HepG2 (cell line): ENCODE measurements around the gene NREP. TPM values are rescaled to one million over a fixed set of nuclear protein-coding genes. Genes with fewer than 3 reads are reported as not detected.

ENCODE experiments used
- ATAC-seq: fragments of 200-7000 bp; cut with Tn5 transposase; 3 replicates; pipeline ENCODE4 v1.9.1; 2020; ENCODE audit warnings: mild to moderate bottlenecking, moderate library complexity
- BruUV-seq: library from RNA; stranded (reverse); fragments of 400-500 nt; replicated peaks from 2 replicates; lab custom pipeline; 2021; lab: Mats Ljungman, UMichigan
- CTCF ChIA-PET: fragments of 300-600 bp; formaldehyde crosslinking; extraction: SDS; loops from one replicate; lab custom pipeline; 2021; ENCODE audit warnings: low total read pairs, inconsistent platforms, low intra/inter-chr PET ratio; lab: Yijun Ruan, JAX
- POLR2A ChIA-PET: fragments of 350-600 bp; sonication (Branson Sonifier 250); formaldehyde crosslinking; loops from one replicate; lab custom pipeline; 2020; ENCODE audit warnings: antibody characterized with exemption, inconsistent platforms; lab: Yijun Ruan, JAX
- DNase-seq: peaks from one replicate; pipeline ENCODE4 v3.0.0-alpha.2; 2015; ENCODE audit warnings: low spot score
- FAIRE-seq: peaks from 3 replicates; lab custom pipeline; 2011; peaks lifted over from hg19 to GRCh38; lab: Jason Lieb, UNC
- H2AFZ ChIP-seq: one replicate; pipeline ENCODE4 v1.6.1; 2011; ENCODE audit warnings: low read length, inconsistent platforms
- H3K27ac ChIP-seq: fragments of 300-600 bp; 3 replicates; pipeline ENCODE4 v1.8.0; 2011; ENCODE audit warnings: mixed run types, mild to moderate bottlenecking, mixed read lengths, low read length, inconsistent platforms; ENCODE audit not compliant: insufficient read depth; ENCODE audit errors: extremely low read length
- H3K27me3 ChIP-seq, 2 experiments: fragments of 200-600 bp in 1 of 2; 2 replicates in 1 of 2; 3 replicates in 1 of 2; pipeline versions ENCODE4 v1.6.0 to v1.8.0; 2011; ENCODE audit warnings: low read length in 2 of 2, mild to moderate bottlenecking in 2 of 2, moderate library complexity in 2 of 2, inconsistent platforms in 1 of 2; ENCODE audit not compliant: insufficient read depth in 2 of 2, control insufficient read depth in 1 of 2
- H3K36me3 ChIP-seq, 2 experiments: fragments of 200-600 bp in 1 of 2; replicated peaks in 1 of 2; 2 replicates in 1 of 2; 3 replicates in 1 of 2; pipeline versions ENCODE4 v1.5.1 to v1.8.0; 2011; ENCODE audit warnings: low read length in 2 of 2, inconsistent platforms in 1 of 2; ENCODE audit not compliant: insufficient read depth in 2 of 2, control insufficient read depth in 1 of 2
- H3K4me1 ChIP-seq: 2 replicates; pipeline ENCODE4 v1.5.1; 2012; ENCODE audit warnings: low read length, inconsistent platforms; ENCODE audit not compliant: insufficient read depth
- H3K4me2 ChIP-seq: 2 replicates; pipeline ENCODE4 v1.6.0; 2011; ENCODE audit warnings: low read depth, low read length, inconsistent platforms
- H3K4me3 ChIP-seq, 3 experiments: fragments of 200-600 bp in 1 of 3; sonication (generic), shearing (Covaris generic) in 1 of 3; replicated peaks in 1 of 3; 2 replicates each; pipeline ENCODE4 v1.5.1; 2011 to 2016; ENCODE audit warnings: low read length in 3 of 3, inconsistent platforms in 2 of 3, low read depth in 2 of 3, mild to moderate bottlenecking in 2 of 3, control low read depth in 1 of 3, mixed read lengths in 1 of 3; ENCODE audit not compliant: insufficient read depth in 1 of 3
- H3K79me2 ChIP-seq: one replicate; pipeline ENCODE4 v1.6.1; 2011; ENCODE audit warnings: low read length, inconsistent platforms; ENCODE audit not compliant: insufficient read depth
- H3K9ac ChIP-seq: 2 replicates; pipeline ENCODE4 v1.6.0; 2011; ENCODE audit warnings: mild to moderate bottlenecking, low read depth, low read length, inconsistent platforms; ENCODE audit not compliant: insufficient read depth
- H3K9me3 ChIP-seq: 2 replicates; pipeline ENCODE4 v1.5.1; 2012; ENCODE audit warnings: mild to moderate bottlenecking, low read length
- H4K20me1 ChIP-seq: 2 replicates; pipeline ENCODE4 v1.6.0; 2011; ENCODE audit warnings: inconsistent platforms, mild to moderate bottlenecking, low read length, moderate library complexity; ENCODE audit not compliant: insufficient read depth
- ARNT2 ChIP-seq: sonication (generic); formaldehyde crosslinking; IDR thresholded peaks from 2 replicates; pipeline ENCODE4 v1.8.0; 2022; ENCODE audit warnings: mild to moderate bottlenecking, low read depth, missing genetic modification reagents, moderate library complexity
- DPF2 ChIP-seq: sonication (generic); formaldehyde crosslinking; IDR thresholded peaks from 2 replicates; pipeline ENCODE4 v1.4.0; 2020; ENCODE audit warnings: mild to moderate bottlenecking, low read depth, missing genetic modification reagents, borderline replicate concordance
- GATAD2A ChIP-seq: IDR thresholded peaks from 2 replicates; pipeline ENCODE4 v1.6.1; 2016
- KLF9 ChIP-seq: IDR thresholded peaks from 2 replicates; pipeline ENCODE4 v1.6.1; 2016; ENCODE audit warnings: low read depth
- NR2F2 ChIP-seq: IDR thresholded peaks from 2 replicates; pipeline ENCODE4 v1.6.1; 2012; ENCODE audit warnings: low read depth, inconsistent platforms, borderline replicate concordance
- SNAPC5 ChIP-seq: sonication (generic); formaldehyde crosslinking; IDR thresholded peaks from 2 replicates; pipeline ENCODE4 v1.8.1; 2023; ENCODE audit warnings: mild to moderate bottlenecking, missing genetic modification reagents, borderline replicate concordance
- ZNF350 ChIP-seq: sonication (generic); formaldehyde crosslinking; IDR thresholded peaks from 2 replicates; pipeline ENCODE4 v1.4.0; 2020; ENCODE audit warnings: mild to moderate bottlenecking, low read depth, missing genetic modification reagents, borderline replicate concordance
- ZNF639 ChIP-seq: conservative IDR thresholded peaks from 2 replicates; pipeline ENCODE4 v1.6.1; 2018; ENCODE audit warnings: missing genetic modification reagents
- WGBS: methylation state at CpG from one replicate; pipeline ENCODE4 v1.1.6; 2017; ENCODE audit warnings: low lambda C conversion rate; 5-methylcytosine and 5-hydroxymethylcytosine counted together
- in situ Hi-C: cut with HindIII; loops from 2 replicates; pipeline ENCODE4 v1.10.0; 2017; ENCODE audit warnings: low pct_unique_long_range_greater_than_20kb; ENCODE audit not compliant: extremely low pct_ligation_motif_present
- intact Hi-C: fragments of 100-400 bp; cut with micrococcal nuclease; formaldehyde crosslinking; loops from one replicate; pipeline ENCODE4 v1.10.0; 2022; ENCODE audit not compliant: unreplicated experiment
- polyA plus RNA-seq, 8 experiments: library from polyadenylated mRNA; depleted of rRNA in 3 of 8; stranded (reverse) in 7 of 8; unstranded in 1 of 8; fragments of >200 nt; fragmentation: Illumina TruSeq in 4 of 8; extraction: Trizol in 4 of 8; gene quantifications; 2 replicates each; pipeline versions ENCODE4 v1.2.1 to v1.2.3, GENCODE V29; 2011 to 2016; ENCODE audit warnings: low read depth in 4 of 8, missing spikeins in 1 of 8, mixed read lengths in 1 of 8; ENCODE audit not compliant: insufficient read depth in 1 of 8
- total RNA-seq, 5 experiments: library from RNA; depleted of rRNA; stranded (reverse); fragments of >200 nt; fragmentation: Illumina TruSeq; extraction: Trizol; gene quantifications; 2 replicates each; pipeline ENCODE4 v1.2.3, GENCODE V29; 2016; ENCODE audit warnings: low read depth in 1 of 5

NREP gene
- total and polyA plus RNA-seq, 2 of the 13 experiments (the other 11 are each of a cell fraction or from before 2014, with no cell fraction given): 40.5 to 102 TPM

GRCh38 chr5:111772456-111773122 is 15.6 kb upstream of the NREP start:
- H3K36me3 ChIP-seq: no peaks in the 10 kb centered on the region
- H2AFZ ChIP-seq: no peak overlapping the region
- peaks cover 22% of the 10 kb centered on the region for H3K4me1 ChIP-seq
- H4K20me1 ChIP-seq: no peaks in the 10 kb centered on the region
- H3K4me2 ChIP-seq: no peak overlapping the region
- intact Hi-C loops: no loop called here
- no TSS peak for BruUV-seq
- H3K9ac ChIP-seq: no peak overlapping the region
- no peak overlapping the region for H3K27ac ChIP-seq
- no peak overlapping the region for H3K4me3 ChIP-seq
- POLR2A ChIA-PET: interaction anchor here (2.1 kb wide), 1 partner anchor 15 kb away, joined by 7 read pairs; no protein-coding TSS in a partner anchor
- in situ Hi-C loops: no loop called here
- CTCF ChIA-PET: no interaction called here
- no peaks in the 10 kb centered on the region for H3K79me2 ChIP-seq
- 0 out of 5 replicates have a peak, but pooled peaks cover 0 to 3% of the 10 kb centered on the region in 2 experiments for H3K27me3 ChIP-seq
- DNase-seq (no peak), FAIRE-seq (no peak), ATAC-seq (peak; percentile 39; the same call in 1 of the 3 replicates)
- H3K9me3 ChIP-seq: no peaks in the 10 kb centered on the region
- TF ChIP-seq GATAD2A (CRISPR knock-in tag) (no peak), NR2F2 (no peak), ZNF639 (no peak), DPF2 (CRISPR knock-in tag) (no peak), ZNF350 (CRISPR knock-in tag) (no peak), KLF9 (CRISPR knock-in tag) (no peak), SNAPC5 (CRISPR knock-in tag) (no peak), ARNT2 (CRISPR knock-in tag) (no peak)
- 32% methylated on average over 6 of the region's 6 CpGs for WGBS
